Gastroesophageal sphincter (tissue), 4 donors: Measurements from ENCODE around the gene NLRX1. TPM values are rescaled to one million over a fixed set of nuclear protein-coding genes. Genes with fewer than 3 reads are reported as not detected.
A peak's percentile ranks its signal among the peaks of the same experiment; 100 is the strongest.

ENCODE experiments used
- ATAC-seq: fragments of 150-250 bp; one replicate; pipeline ENCODE4 v1.9.1; 2016; ENCODE audit warnings: mild to moderate bottlenecking, moderate library complexity
- H3K27ac ChIP-seq, 4 donors: fragments of 200-600 bp; sonication (generic) in 3 of 4; 1 replicate in 3 of 4; 2 replicates in 1 of 4; pipeline ENCODE4 v1.5.1; 2016 to 2019
- H3K27me3 ChIP-seq: fragments of 200-600 bp; sonication (generic); one replicate; pipeline ENCODE4 v1.5.1; 2019
- H3K36me3 ChIP-seq, 2 donors: fragments of 200-600 bp; sonication (generic); one replicate each; pipeline ENCODE4 v1.5.1; 2019; ENCODE audit warnings: control low read depth in 1 of 2
- H3K4me1 ChIP-seq, 3 donors: fragments of 200-600 bp; sonication (generic); 1 replicate in 2 of 3; 2 replicates in 1 of 3; pipeline ENCODE4 v1.5.1; 2016 to 2019; ENCODE audit warnings: control low read depth in 2 of 3
- H3K4me3 ChIP-seq, 2 donors: fragments of 200-600 bp; sonication (generic); one replicate each; pipeline ENCODE4 v1.5.1; 2019; ENCODE audit warnings: mild to moderate bottlenecking in 1 of 2, moderate library complexity in 1 of 2
- H3K9me3 ChIP-seq, 3 donors: fragments of 200-600 bp; sonication (generic); one replicate each; pipeline ENCODE4 v1.5.1; 2017 to 2019; ENCODE audit warnings: control low read depth in 2 of 3
- CTCF ChIP-seq, 4 experiments: fragments of 200-600 bp in 2 of 4; fragments of 450-650 bp in 2 of 4; sonication (generic) in 1 of 4; IDR thresholded peaks; one replicate each; pipeline ENCODE4 v1.5.1; 2017 to 2019; ENCODE audit warnings: antibody characterized with exemption in 4 of 4, mild to moderate bottlenecking in 2 of 4, moderate library complexity in 2 of 4
- EP300 ChIP-seq: sonication (generic); formaldehyde crosslinking; IDR thresholded peaks from one replicate; pipeline ENCODE4 v1.6.1; 2017; ENCODE audit warnings: antibody characterized with exemption, mild to moderate bottlenecking
- POLR2A ChIP-seq, 2 donors: fragments of 450-650 bp; IDR thresholded peaks; one replicate each; pipeline ENCODE4 v1.6.1; 2017; ENCODE audit warnings: antibody characterized with exemption in 2 of 2, mild to moderate bottlenecking in 2 of 2, moderate library complexity in 1 of 2
- POLR2AphosphoS5 ChIP-seq: sonication (generic); formaldehyde crosslinking; IDR thresholded peaks from one replicate; pipeline ENCODE4 v1.6.1; 2017; ENCODE audit warnings: antibody characterized with exemption
- WGBS, 2 donors: methylation state at CpG; one replicate each; pipeline ENCODE4 v1.1.5; 2018; ENCODE audit warnings: low coverage in 1 of 2; 5-methylcytosine and 5-hydroxymethylcytosine counted together
- total RNA-seq, 4 donors: library from RNA; depleted of rRNA; stranded (reverse); fragments of >200 nt; gene quantifications; one replicate each; pipeline ENCODE4 v1.1.0, GENCODE V29; 2016

Gene NLRX1
- total RNA-seq, 4 donors from 2014 or later = 12.1 to 41.4 (median 17.7) TPM

GRCh38 chr11:119144825-119145486, 23.6 kb upstream of the NLRX1 start:
- Histone ChIP-seq H3K36me3 (no peaks in the 10 kb centered on the region), H3K4me3 (no peak overlapping the region), H3K27ac (no peak overlapping the region), H3K4me1 (peaks cover 0 to 25% (median 11%) of the 10 kb centered on the region in 3 donors), H3K27me3 (peaks cover 32% of the 10 kb centered on the region), H3K9me3 (no peaks in the 10 kb centered on the region)
- 0% methylated on average over 2 of the region's 7 CpGs for WGBS, 2 donors
- TF ChIP-seq POLR2AphosphoS5 (no peak), CTCF (IDR thresholded peaks at IDR 0.05) (peak in 3 of 4 experiments; percentile 60 to 73 (median 68))
- ATAC-seq = peak; percentile 79

- no peaks in the 10 kb centered on the region for H3K36me3 ChIP-seq
- no peak for ATAC-seq
- H3K27ac ChIP-seq = no peak overlapping the region
- H3K9me3 ChIP-seq = no peaks in the 10 kb centered on the region
- no peak for TF ChIP-seq EP300
- no peak for TF ChIP-seq POLR2A (IDR thresholded peaks at IDR 0.05)
- TF ChIP-seq CTCF (IDR thresholded peaks at IDR 0.05) = no peak
- no peak for TF ChIP-seq POLR2AphosphoS5
- H3K4me3 ChIP-seq = no peak overlapping the region
- peaks cover 0 to 27% (median 11%) of the 10 kb centered on the region in 3 donors for H3K4me1 ChIP-seq
- 25 to 66% methylated on average over 2 to 3 of the region's 3 CpGs for WGBS, 2 donors
- peaks cover 30% of the 10 kb centered on the region for H3K27me3 ChIP-seq
Measured at GRCh38 chr11:119145551-119145950, 23.0 kb upstream of the NLRX1 start.

- no peak overlapping the region for H3K4me3 ChIP-seq
- H3K36me3 ChIP-seq = no peaks in the 10 kb centered on the region
- no peaks in the 10 kb centered on the region for H3K9me3 ChIP-seq
- H3K27me3 ChIP-seq = peaks cover 23% of the 10 kb centered on the region
- ATAC-seq = no peak
- WGBS, 2 donors = 67 to 77% methylated on average over 3 to 5 of the region's 6 CpGs
- no peak overlapping the region for H3K27ac ChIP-seq
- peaks cover 0 to 27% (median 11%) of the 10 kb centered on the region in 3 donors for H3K4me1 ChIP-seq
- TF ChIP-seq CTCF (IDR thresholded peaks at IDR 0.05) = no peak
- no peak for TF ChIP-seq EP300
- TF ChIP-seq POLR2AphosphoS5 = no peak
- TF ChIP-seq POLR2A (IDR thresholded peaks at IDR 0.05) = no peak
Measured at GRCh38 chr11:119147604-119148333, 20.8 kb upstream of the NLRX1 start.

- TF ChIP-seq EP300 = no peak
- TF ChIP-seq POLR2A (IDR thresholded peaks at IDR 0.05) = no peak
- no peak for TF ChIP-seq POLR2AphosphoS5
- TF ChIP-seq CTCF (IDR thresholded peaks at IDR 0.05) = no peak
- Histone ChIP-seq H3K27me3 (peaks cover 23% of the 10 kb centered on the region), H3K36me3 (no peaks in the 10 kb centered on the region), H3K9me3 (no peaks in the 10 kb centered on the region), H3K4me3 (peak overlapping the region; percentile 32 to 75), H3K4me1 (peaks cover 0 to 27% (median 11%) of the 10 kb centered on the region in 3 donors), H3K27ac (peak overlapping the region in 1 of 4 donors; percentile 56)
- no peak for ATAC-seq
- WGBS, 2 donors = 0% methylated on average over 2 of the region's 16 CpGs; no CpG with 5 or more reads in 1 of the 2 donors
Measured at GRCh38 chr11:119148720-119149017, 19.9 kb upstream of the NLRX1 start.
